Activated CD8-positive, alpha-beta T cell treated with anti-CD3 and anti-CD28 coated beads for 36 hours (primary cell): ENCODE results near the gene ADCY10. TPM values are rescaled to one million over a fixed set of nuclear protein-coding genes. Genes with fewer than 3 reads are reported as not detected.
"Not testable (repeated sequence)": the region's sequence is repeated elsewhere in the genome, so short reads cannot be mapped to it uniquely, and the experiment has no call there.

Source experiments
- ATAC-seq: fragments of 200-7000 bp; cut with Tn5 transposase; one replicate; pipeline ENCODE4 v1.10.0; 2021; ENCODE audit warnings: mild to moderate bottlenecking, moderate library complexity
- CTCF ChIA-PET: fragments of 350-600 bp; sonication (Branson Sonifier 250); formaldehyde crosslinking; loops from one replicate; lab custom pipeline; 2021; ENCODE audit warnings: antibody characterized with exemption; lab: Charles Lee
- POLR2A ChIA-PET: fragments of 350-600 bp; sonication (Branson Sonifier 250); formaldehyde crosslinking; loops from one replicate; lab custom pipeline; 2021; ENCODE audit warnings: antibody characterized with exemption; lab: Charles Lee
- DNase-seq: peaks from one replicate; pipeline ENCODE4 v3.0.0-alpha.2; 2020
- H3K27ac Mint-ChIP-seq: one replicate; pipeline ENCODE4 v1.8.0; 2021; ENCODE audit warnings: mild to moderate bottlenecking, mixed read lengths
- H3K27me3 Mint-ChIP-seq: one replicate; pipeline ENCODE4 v1.8.0; 2021; ENCODE audit warnings: mixed read lengths
- H3K36me3 Mint-ChIP-seq: one replicate; pipeline ENCODE4 v1.8.0; 2021; ENCODE audit warnings: low read depth, mixed read lengths
- H3K4me1 Mint-ChIP-seq: one replicate; pipeline ENCODE4 v1.8.0; 2021; ENCODE audit warnings: low read depth, mixed read lengths
- H3K4me3 Mint-ChIP-seq: one replicate; pipeline ENCODE4 v1.8.0; 2021; ENCODE audit warnings: mild to moderate bottlenecking, moderate library complexity, mixed read lengths
- H3K9me3 Mint-ChIP-seq: one replicate; pipeline ENCODE4 v1.8.0; 2021; ENCODE audit warnings: mixed read lengths
- CTCF ChIP-seq: fragments of 200-600 bp; IDR thresholded peaks from one replicate; pipeline ENCODE4 v1.8.0; 2022; ENCODE audit warnings: antibody characterized with exemption, mild to moderate bottlenecking
- intact Hi-C: fragments of 100-400 bp; cut with micrococcal nuclease; formaldehyde crosslinking; loops from one replicate; pipeline ENCODE4 v1.10.0; 2022
- total RNA-seq, 2 experiments: library from RNA; stranded (reverse); gene quantifications; one replicate each; pipeline ENCODE4 v1.2.3, GENCODE V29; 2021

The ADCY10 gene
- total RNA-seq, 2 experiments from 2014 or later = 0.05 TPM; not detected in 1

- ATAC-seq (no peak), DNase-seq (no peak)
- Mint-ChIP-seq H3K36me3 (peaks cover 4% of the 10 kb centered on the region), H3K4me3 (peak overlapping the region; percentile 90), H3K4me1 (peaks cover 27% of the 10 kb centered on the region), H3K27ac (peak overlapping the region; percentile 100), H3K9me3 (no peaks in the 10 kb centered on the region), H3K27me3 (no peaks in the 10 kb centered on the region)
- TF ChIP-seq CTCF = no peak
- POLR2A ChIA-PET = interaction anchor here (1.0 to 1.4 kb wide), 2 partner anchors 11 to 37 kb away, joined by 3 to 5 read pairs; no protein-coding TSS in a partner anchor
- CTCF ChIA-PET = interaction anchor here (0.6 to 1.6 kb wide), 5 partner anchors 32 to 222 kb away, joined by 3 to 6 read pairs (median 4); no protein-coding TSS in a partner anchor
- intact Hi-C loops = loop anchor here (5.0 to 10.0 kb wide), 2 partner anchors 148 to 220 kb away; no protein-coding TSS in a partner anchor
Observed at GRCh38 chr1:167934426-167935215, 20.7 kb upstream of the ADCY10 start.

- Mint-ChIP-seq H3K36me3 (peaks cover 4% of the 10 kb centered on the region), H3K27ac (no peak overlapping the region), H3K27me3 (no peaks in the 10 kb centered on the region), H3K4me3 (peak overlapping the region; percentile 8), H3K9me3 (no peaks in the 10 kb centered on the region), H3K4me1 (peaks cover 28% of the 10 kb centered on the region)
- no peak for TF ChIP-seq CTCF
- DNase-seq (no peak), ATAC-seq (no peak)
- intact Hi-C loops = loop anchor here (10.0 kb wide), 1 partner anchor 219 kb away; no protein-coding TSS in a partner anchor
- ChIA-PET CTCF (interaction anchor here (0.6 to 1.4 kb wide), 2 partner anchors 148 to 221 kb away, joined by 3 read pairs; no protein-coding TSS in a partner anchor), POLR2A (interaction anchor here (1.0 to 1.4 kb wide), 2 partner anchors 10 to 38 kb away, joined by 3 to 5 read pairs; no protein-coding TSS in a partner anchor)
Observed at GRCh38 chr1:167933788-167934187, 19.9 kb upstream of the ADCY10 start.

- no peak for DNase-seq
- ATAC-seq = no peak
- peaks cover 26% of the 10 kb centered on the region for H3K4me1 Mint-ChIP-seq
- H3K4me3 Mint-ChIP-seq = no peak overlapping the region
- no peak overlapping the region for H3K27ac Mint-ChIP-seq
- H3K36me3 Mint-ChIP-seq = no peaks in the 10 kb centered on the region
- no peaks in the 10 kb centered on the region for H3K27me3 Mint-ChIP-seq
- no peaks in the 10 kb centered on the region for H3K9me3 Mint-ChIP-seq
- TF ChIP-seq CTCF = no peak
- intact Hi-C loops = loop anchor here (10.0 kb wide), 1 partner anchor 215 kb away; no protein-coding TSS in a partner anchor
- ChIA-PET POLR2A (no interaction called here), CTCF (interaction anchor here (1.3 kb wide), 2 partner anchors 12 to 215 kb away, joined by 3 read pairs; no protein-coding TSS in a partner anchor)
Observed at GRCh38 chr1:167929725-167930124, 15.8 kb upstream of the ADCY10 start.

- H3K27ac Mint-ChIP-seq, H3K9me3 Mint-ChIP-seq, H3K4me3 Mint-ChIP-seq, DNase-seq, H3K27me3 Mint-ChIP-seq, ATAC-seq, intact Hi-C loops, H3K36me3 Mint-ChIP-seq, CTCF ChIA-PET: not testable (repeated sequence)
- peaks cover 19% of the 10 kb centered on the region for H3K4me1 Mint-ChIP-seq
- POLR2A ChIA-PET = interaction anchor here (2.6 kb wide), 1 partner anchor 7 kb away, joined by 15 read pairs; the partner anchor contains the start of genes DCAF6 and MPC2
Observed at GRCh38 chr1:167928919-167929318, 15.0 kb upstream of the ADCY10 start.

- H3K9me3 Mint-ChIP-seq = no peaks in the 10 kb centered on the region
Observed at GRCh38 chr1:167928457-167928852, 14.5 kb upstream of the ADCY10 start.

More at GRCh38 chr1:167928457-167928852, 14.5 kb upstream of the ADCY10 start:
- DNase-seq (no peak), ATAC-seq (no peak)
- no peak for TF ChIP-seq CTCF
- H3K27ac Mint-ChIP-seq = no peak overlapping the region
- H3K36me3 Mint-ChIP-seq = peaks cover 3% of the 10 kb centered on the region
- POLR2A ChIA-PET = interaction anchor here (1.4 to 2.6 kb wide), 2 partner anchors 8 to 11 kb away, joined by 4 to 15 read pairs; partner anchors contain the start of genes DCAF6 and MPC2
- no peaks in the 10 kb centered on the region for H3K27me3 Mint-ChIP-seq
- H3K4me1 Mint-ChIP-seq = peaks cover 15% of the 10 kb centered on the region
- intact Hi-C loops = no loop called here
- no peak overlapping the region for H3K4me3 Mint-ChIP-seq
- CTCF ChIA-PET = no interaction called here
